Common myeloid progenitor, CD34-positive (primary cell): ENCODE measurements around the gene RNASE11.
"Not testable (repeated sequence)": the region's sequence is repeated elsewhere in the genome, so short reads cannot be mapped to it uniquely, and the experiment has no call there.

Source experiments
- CTCF ChIA-PET: fragments of 350-600 bp; sonication (Branson Sonifier 250); formaldehyde crosslinking; loops from one replicate; lab custom pipeline; 2021; ENCODE audit warnings: antibody characterized with exemption; lab: Charles Lee
- POLR2A ChIA-PET: fragments of 350-600 bp; sonication (Branson Sonifier 250); formaldehyde crosslinking; loops from one replicate; lab custom pipeline; 2021; ENCODE audit warnings: antibody characterized with exemption; lab: Charles Lee
- DNase-seq, 3 donors: peaks; one replicate each; pipeline versions ENCODE4 v3.0.0 to v3.0.0-alpha.2; 2013
- H3K27ac ChIP-seq, 2 experiments: 1 replicate in 1 of 2; 2 replicates in 1 of 2; pipeline ENCODE4 v1.7.0; 2013; ENCODE audit warnings: inconsistent platforms in 2 of 2, low read length in 2 of 2, mild to moderate bottlenecking in 2 of 2, low read depth in 1 of 2, moderate library complexity in 1 of 2; ENCODE audit not compliant: severe bottlenecking in 2 of 2, insufficient read depth in 1 of 2, poor library complexity in 1 of 2
- H3K27me3 ChIP-seq, 5 experiments: replicated peaks in 2 of 5; 1 replicate in 3 of 5; 2 replicates in 2 of 5; pipeline versions ENCODE4 v1.6.1 to v1.7.0; 2013; ENCODE audit warnings: low read length in 4 of 5, mild to moderate bottlenecking in 2 of 5, moderate library complexity in 2 of 5, inconsistent platforms in 1 of 5; ENCODE audit not compliant: insufficient read depth in 5 of 5, control insufficient read depth in 4 of 5
- H3K36me3 ChIP-seq, 4 experiments: 1 replicate in 2 of 4; 2 replicates in 2 of 4; pipeline versions ENCODE4 v1.6.1 to v1.7.0; 2013; ENCODE audit warnings: low read length in 3 of 4, control low read depth in 1 of 4, mild to moderate bottlenecking in 1 of 4; ENCODE audit not compliant: control insufficient read depth in 4 of 4, insufficient read depth in 4 of 4
- H3K4me1 ChIP-seq, 4 experiments: 1 replicate in 3 of 4; 2 replicates in 1 of 4; pipeline versions ENCODE4 v1.6.1 to v1.7.1; 2013; ENCODE audit warnings: low read length in 3 of 4, mild to moderate bottlenecking in 3 of 4, control low read depth in 1 of 4, inconsistent platforms in 1 of 4, moderate library complexity in 1 of 4; ENCODE audit not compliant: control insufficient read depth in 4 of 4, insufficient read depth in 4 of 4; ENCODE audit errors: control extremely low read depth in 1 of 4
- H3K4me3 ChIP-seq, 7 experiments: 1 replicate in 4 of 7; 2 replicates in 3 of 7; pipeline versions ENCODE4 v1.5.1 to v1.7.0; 2013; ENCODE audit warnings: mild to moderate bottlenecking in 7 of 7, low read length in 6 of 7, moderate library complexity in 6 of 7, inconsistent platforms in 2 of 7, low read depth in 2 of 7, control low read depth in 1 of 7; ENCODE audit not compliant: insufficient read depth in 4 of 7, control insufficient read depth in 1 of 7; ENCODE audit errors: extremely low read depth in 1 of 7
- H3K9me3 ChIP-seq, 5 experiments: 1 replicate in 4 of 5; 2 replicates in 1 of 5; pipeline versions ENCODE4 v1.6.1 to v1.7.1; 2013; ENCODE audit warnings: low read length in 4 of 5, mild to moderate bottlenecking in 2 of 5, inconsistent platforms in 1 of 5, low read depth in 1 of 5, moderate library complexity in 1 of 5; ENCODE audit not compliant: control insufficient read depth in 4 of 5, insufficient read depth in 2 of 5; ENCODE audit errors: control extremely low read depth in 1 of 5
- WGBS: methylation state at CpG from one replicate; pipeline ENCODE4 v1.1.5; 2013; ENCODE audit not compliant: insufficient coverage; 5-methylcytosine and 5-hydroxymethylcytosine counted together

Gene RNASE11

DNA sequence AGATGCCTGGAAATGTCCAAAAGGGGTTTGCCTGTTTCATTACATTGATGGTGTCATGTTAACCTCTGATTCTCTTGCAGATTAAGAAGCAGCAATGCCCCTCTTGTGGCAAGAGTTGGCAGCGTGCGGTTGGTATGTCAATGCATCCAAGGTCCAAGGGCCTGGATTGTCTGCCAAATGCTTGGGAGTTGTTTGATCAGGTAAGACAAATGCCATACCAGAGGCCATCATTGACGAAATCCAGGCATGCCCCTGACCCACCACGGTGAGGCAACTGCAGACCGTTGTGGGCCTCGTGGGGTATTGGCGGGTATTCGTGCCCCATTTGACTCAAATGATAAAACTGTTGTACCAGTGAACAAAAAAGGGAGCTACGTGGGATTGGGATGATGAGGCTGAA, 14.8 kb upstream of the RNASE11 start:
- Histone ChIP-seq H3K27ac (no peak overlapping the region), H3K36me3 (no peaks in the 10 kb centered on the region), H3K4me3 (no peak overlapping the region), H3K4me1 (peaks cover 0 to 2% (median 0%) of the 10 kb centered on the region in 4 experiments), H3K27me3 (no peaks in the 10 kb centered on the region), H3K9me3 (no peaks in the 10 kb centered on the region)
- WGBS = 89% methylated on average over 8 of the region's 9 CpGs
- ChIA-PET CTCF (interaction anchor here (0.9 kb wide), 1 partner anchor 18 kb away, joined by 3 read pairs; no protein-coding TSS in a partner anchor), POLR2A (no interaction called here)
- no peak for DNase-seq

- CTCF ChIA-PET = interaction anchor here (0.9 kb wide), 2 partner anchors 19 to 187 kb away, joined by 3 read pairs; no protein-coding TSS in a partner anchor
- Histone ChIP-seq H3K27ac (no peak overlapping the region), H3K27me3 (no peaks in the 10 kb centered on the region), H3K4me1 (peaks cover 0 to 2% (median 0%) of the 10 kb centered on the region in 4 experiments), H3K36me3 (no peaks in the 10 kb centered on the region), H3K4me3 (no peak overlapping the region), H3K9me3 (no peaks in the 10 kb centered on the region)
- DNase-seq = no peak
- 80% methylated on average over 12 of the region's 12 CpGs for WGBS
- POLR2A ChIA-PET = no interaction called here
These were observed 13.7 kb upstream of the RNASE11 start for GRCh38 chr14:20601522-20601921.

DNA sequence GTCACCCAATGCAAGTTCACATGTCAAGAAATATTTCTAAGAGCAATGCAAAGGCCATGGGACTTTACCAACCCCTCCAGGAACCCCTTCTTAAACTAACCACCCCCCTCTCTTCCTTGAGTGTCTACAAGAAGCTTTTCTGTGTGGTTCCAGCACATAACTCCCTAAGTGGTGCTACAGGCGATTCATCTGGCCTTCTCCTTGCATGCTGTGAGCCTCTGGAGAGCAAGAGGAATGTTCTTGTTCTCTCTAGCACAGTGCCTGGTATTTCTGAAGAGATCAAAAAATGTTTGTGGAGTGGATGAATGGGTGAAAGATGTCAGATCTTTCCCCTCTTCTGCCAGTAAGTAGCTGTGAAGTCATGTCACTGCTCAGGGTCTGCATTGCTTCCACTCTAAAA, 9.3 kb upstream of the RNASE11 start:
- CTCF ChIA-PET = no interaction called here
- Histone ChIP-seq H3K9me3 (no peaks in the 10 kb centered on the region), H3K36me3 (no peaks in the 10 kb centered on the region), H3K4me3 (no peak overlapping the region), H3K27me3 (no peaks in the 10 kb centered on the region), H3K27ac (no peak overlapping the region), H3K4me1 (peaks cover 0 to 11% (median 7%) of the 10 kb centered on the region in 4 experiments)
- POLR2A ChIA-PET = interaction anchor here (0.6 kb wide), 1 partner anchor 194 kb away, joined by 3 read pairs; no protein-coding TSS in a partner anchor
- 100% methylated on average over 1 of the region's 1 CpG for WGBS
- no peak for DNase-seq

DNA sequence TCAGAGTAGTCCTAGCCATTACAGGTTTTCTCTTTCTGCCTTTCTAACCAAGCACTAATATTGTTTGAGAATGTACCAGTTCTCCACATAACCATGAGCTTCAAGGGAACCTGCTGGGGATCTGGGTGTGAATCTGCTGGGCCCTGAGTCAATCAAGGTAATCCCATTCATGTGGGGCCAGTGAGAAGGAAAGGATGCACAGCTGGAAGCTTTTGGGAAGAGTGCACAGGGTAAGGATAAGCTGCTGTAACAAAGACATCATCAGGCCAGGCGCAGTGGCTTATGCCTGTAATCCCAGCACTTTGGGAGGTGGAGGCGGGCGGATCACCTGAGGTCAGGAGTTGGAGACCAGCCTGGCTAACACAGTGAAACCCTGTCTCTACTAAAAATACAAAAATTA, 7.9 kb upstream of the RNASE11 start:
- H3K36me3 ChIP-seq, H3K9me3 ChIP-seq, H3K27me3 ChIP-seq, H3K4me3 ChIP-seq, POLR2A ChIA-PET, CTCF ChIA-PET, DNase-seq, H3K27ac ChIP-seq: not testable (repeated sequence)
- H3K4me1 ChIP-seq = peaks cover 0 to 11% (median 7%) of the 10 kb centered on the region in 4 experiments
- WGBS = 95% methylated on average over 3 of the region's 3 CpGs

DNA sequence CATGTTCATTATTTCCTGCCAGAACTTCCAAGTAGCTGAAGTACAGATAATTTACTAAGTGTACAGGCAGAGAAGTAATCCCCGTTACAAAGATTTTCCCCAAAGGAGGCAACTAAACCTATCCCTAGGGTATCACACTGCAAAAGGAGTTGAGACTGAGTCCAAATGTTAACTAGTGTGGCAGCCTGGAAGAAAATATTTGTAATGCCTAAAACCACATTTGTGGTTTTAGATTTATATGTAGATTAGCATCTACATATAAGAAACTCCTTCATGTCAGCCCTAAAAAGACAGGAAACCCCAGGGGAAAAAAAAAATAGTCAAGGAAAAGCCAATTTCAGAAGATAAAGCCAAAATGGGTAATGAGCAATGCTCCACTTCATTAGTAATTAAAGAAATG, 4.8 kb upstream of the RNASE11 start:
- Histone ChIP-seq H3K36me3 (no peaks in the 10 kb centered on the region), H3K9me3 (no peaks in the 10 kb centered on the region)
- POLR2A ChIA-PET = no interaction called here

GRCh38 chr14:20591235-20591634, 3.4 kb upstream of the RNASE11 start, which contains the start of gene RNASE12:
TSS of gene RNASE12 (minus strand) at chr14:20591376. CDS start at chr14:20590723, 653 bp downstream.
- CTCF ChIA-PET = interaction anchor here (1.0 to 1.2 kb wide), 2 partner anchors 11 to 40 kb away, joined by 3 read pairs; no protein-coding TSS in a partner anchor
- H3K27me3 ChIP-seq = no peaks in the 10 kb centered on the region
- 100% methylated on average over 3 of the region's 4 CpGs for WGBS
- H3K9me3 ChIP-seq = no peaks in the 10 kb centered on the region
- H3K4me3 ChIP-seq = peak within 1 kb of the TSS in 1 of 7 experiments; percentile 14
- POLR2A ChIA-PET = no interaction called here
- H3K4me1 ChIP-seq = peaks cover 0 to 11% (median 7%) of the 10 kb centered on the region in 4 experiments
- H3K36me3 ChIP-seq = no peaks in the 10 kb centered on the region
- DNase-seq = no peak
- H3K27ac ChIP-seq = no peak within 1 kb of the TSS

More for the DNA sequence above, 4.8 kb upstream of the RNASE11 start:
- H3K27me3 ChIP-seq = no peaks in the 10 kb centered on the region
- WGBS = 0% methylated on average over 1 of the region's 1 CpG
- DNase-seq = peak in 1 of 3 donors; percentile 45
- CTCF ChIA-PET = interaction anchor here (0.7 kb wide), 1 partner anchor 216 kb away, joined by 3 read pairs; no protein-coding TSS in a partner anchor
- peak overlapping the region in 1 of 7 experiments; percentile 14 for H3K4me3 ChIP-seq
- H3K4me1 ChIP-seq = peaks cover 0 to 11% (median 7%) of the 10 kb centered on the region in 4 experiments
- no peak overlapping the region for H3K27ac ChIP-seq

GRCh38 chr14:20583908-20584307, 3.9 kb downstream of the RNASE11 start:
- Histone ChIP-seq H3K36me3 (no peaks in the 10 kb centered on the region), H3K4me1 (peaks cover 2 to 21% (median 17%) of the 10 kb centered on the region in 4 experiments), H3K27ac (no peak overlapping the region), H3K9me3 (peaks cover 0 to 2% (median 0%) of the 10 kb centered on the region in 5 experiments), H3K27me3 (no peaks in the 10 kb centered on the region), H3K4me3 (no peak overlapping the region)
- no peak for DNase-seq
- CTCF ChIA-PET = no interaction called here
- POLR2A ChIA-PET = no interaction called here
- WGBS = 92% methylated on average over 5 of the region's 5 CpGs
